SW 1271 (cell line): ENCODE results near the gene VAPB.
A peak's percentile ranks its signal among the peaks of the same experiment; 100 is the strongest.

Experiments used
- DNase-seq, 2 experiments: peaks; one replicate each; lab custom pipeline; 2025; lab: John Stamatoyannopoulos, UW

The VAPB gene

DNA sequence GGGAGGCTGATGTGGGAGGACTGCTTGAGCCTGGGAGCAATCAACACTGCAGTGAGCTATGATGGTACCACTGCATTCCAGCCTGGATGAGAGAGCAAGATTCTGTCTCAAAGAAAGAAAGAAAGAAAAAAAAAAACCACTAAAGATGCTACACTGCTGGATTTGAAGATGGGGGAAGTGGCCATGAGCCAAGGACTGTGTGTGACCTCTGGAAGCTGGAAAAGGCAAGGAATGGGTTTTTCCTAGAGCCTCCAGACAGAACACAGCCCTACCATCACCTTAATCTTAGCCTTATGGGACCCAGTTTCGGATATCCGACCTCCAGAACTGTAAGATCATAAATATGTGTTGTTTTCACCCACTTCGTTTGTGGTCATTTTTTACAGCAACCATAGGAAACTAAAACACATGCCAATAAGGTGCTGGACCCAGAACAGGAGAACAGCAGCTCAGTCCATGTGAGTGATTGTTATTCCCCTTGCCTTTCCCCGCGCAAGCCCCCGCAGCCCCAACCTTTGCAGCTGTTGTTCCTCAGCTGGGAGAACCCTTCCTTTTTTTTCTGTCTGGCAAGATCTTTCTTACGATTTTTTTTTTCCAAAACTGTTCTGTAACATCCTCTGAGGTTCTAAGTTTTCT is 11.1 kb upstream of the VAPB start:
- DNase-seq, result no peak

DNA sequence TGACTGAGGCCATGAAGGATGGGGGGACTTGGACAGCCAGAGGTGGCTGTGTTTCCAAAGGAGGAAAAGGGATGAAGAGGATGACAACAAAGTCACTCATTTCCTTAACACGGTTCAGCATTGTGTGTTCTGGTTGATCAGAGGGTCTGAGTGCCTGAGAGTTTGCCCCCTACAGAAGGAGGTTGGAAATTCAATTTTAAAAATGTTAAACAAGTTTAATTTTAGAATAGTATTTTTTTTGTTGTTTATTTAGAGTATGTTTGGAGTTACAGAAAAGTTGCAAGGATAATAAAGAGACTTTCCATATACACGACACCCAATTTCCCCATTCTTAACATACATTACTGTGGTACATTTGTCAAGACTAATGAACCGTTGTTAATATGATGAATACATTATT is 10.3 kb upstream of the VAPB start:
- DNase-seq, result no peak

DNA sequence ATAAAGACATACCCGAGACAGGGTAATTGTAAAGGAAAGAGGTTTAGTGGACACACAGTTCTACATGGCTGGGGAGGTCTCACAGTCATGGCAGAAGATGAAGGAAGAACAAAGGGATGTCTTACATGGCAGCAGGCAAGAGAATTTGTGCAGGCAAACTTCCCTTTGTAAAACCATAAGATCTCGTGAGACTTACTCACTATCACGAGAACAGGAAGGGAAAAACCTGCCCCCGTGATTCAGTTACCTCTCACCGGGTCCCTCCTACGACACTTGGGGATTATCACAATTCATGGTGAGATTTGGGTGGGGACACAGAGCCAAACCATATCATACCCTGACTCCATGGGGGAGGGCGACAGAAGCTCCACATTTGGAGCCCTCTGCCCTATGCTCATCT is 7.4 kb upstream of the VAPB start:
- no peak for DNase-seq

DNA sequence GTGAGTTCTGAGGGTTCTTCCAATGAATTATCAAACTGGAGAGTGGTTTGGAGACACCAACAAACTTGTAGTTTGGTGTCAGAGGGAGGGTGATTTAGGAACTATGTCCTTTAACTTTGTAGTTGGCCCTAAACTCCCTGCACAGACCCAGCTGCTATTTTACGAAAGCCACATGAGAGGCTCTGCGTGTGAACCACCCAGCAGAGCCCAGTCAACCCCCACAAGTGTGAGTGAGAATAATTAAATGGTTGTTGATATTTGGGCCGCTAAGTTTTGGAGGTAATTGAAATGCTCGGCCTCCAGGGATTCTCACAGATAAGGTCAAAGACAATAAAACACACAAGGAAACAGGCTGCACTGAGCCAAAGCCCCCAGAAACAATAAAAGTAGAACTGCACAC is 6.9 kb upstream of the VAPB start:
- DNase-seq, result no peak

DNA sequence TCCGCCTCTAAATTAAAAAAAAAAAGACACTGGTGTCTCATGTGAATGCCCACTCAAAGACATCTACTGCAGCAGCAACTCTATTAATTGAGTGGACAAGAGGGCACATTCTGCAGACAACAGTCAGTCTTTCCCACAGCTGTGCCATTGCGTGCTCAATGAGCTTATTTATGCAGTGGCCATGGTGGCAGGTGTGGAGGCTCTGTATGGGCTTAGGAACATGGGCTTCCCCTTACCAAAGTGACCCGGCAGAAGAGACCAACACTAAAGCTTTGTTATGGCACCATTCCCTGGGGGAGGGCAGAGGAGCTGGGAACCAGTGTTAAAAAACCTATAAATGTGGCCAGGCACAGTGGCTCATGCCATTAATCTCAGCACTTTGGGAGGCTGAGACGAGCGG is 4.2 kb upstream of the VAPB start:
- DNase-seq, result no peak

DNA sequence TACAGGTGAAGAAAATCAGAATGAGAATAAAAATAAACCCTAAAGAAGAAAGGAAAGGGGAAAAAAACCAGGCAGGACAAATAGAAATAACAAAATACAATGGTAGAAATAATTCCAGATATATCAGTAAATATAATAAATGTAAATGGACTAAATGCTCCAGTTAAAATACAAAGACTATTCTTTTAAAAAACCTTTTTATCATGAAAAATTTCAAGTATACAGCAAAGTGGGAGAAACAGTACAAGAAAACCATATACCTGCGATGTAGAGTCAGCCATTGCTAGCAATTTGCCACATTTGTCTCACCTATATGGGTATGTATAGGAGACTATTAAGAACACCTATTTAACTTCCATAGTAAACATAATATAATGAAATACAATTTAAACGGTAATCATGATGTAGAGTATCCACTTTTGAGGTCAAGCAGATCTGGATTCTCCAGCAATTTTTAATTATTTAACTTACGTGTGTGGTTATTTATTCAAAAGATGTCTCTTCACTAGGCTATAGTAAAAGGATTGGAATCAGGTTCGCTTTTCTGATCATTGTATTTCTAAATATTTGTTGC is 914 bp upstream of the VAPB start:
- no peak for DNase-seq

DNA sequence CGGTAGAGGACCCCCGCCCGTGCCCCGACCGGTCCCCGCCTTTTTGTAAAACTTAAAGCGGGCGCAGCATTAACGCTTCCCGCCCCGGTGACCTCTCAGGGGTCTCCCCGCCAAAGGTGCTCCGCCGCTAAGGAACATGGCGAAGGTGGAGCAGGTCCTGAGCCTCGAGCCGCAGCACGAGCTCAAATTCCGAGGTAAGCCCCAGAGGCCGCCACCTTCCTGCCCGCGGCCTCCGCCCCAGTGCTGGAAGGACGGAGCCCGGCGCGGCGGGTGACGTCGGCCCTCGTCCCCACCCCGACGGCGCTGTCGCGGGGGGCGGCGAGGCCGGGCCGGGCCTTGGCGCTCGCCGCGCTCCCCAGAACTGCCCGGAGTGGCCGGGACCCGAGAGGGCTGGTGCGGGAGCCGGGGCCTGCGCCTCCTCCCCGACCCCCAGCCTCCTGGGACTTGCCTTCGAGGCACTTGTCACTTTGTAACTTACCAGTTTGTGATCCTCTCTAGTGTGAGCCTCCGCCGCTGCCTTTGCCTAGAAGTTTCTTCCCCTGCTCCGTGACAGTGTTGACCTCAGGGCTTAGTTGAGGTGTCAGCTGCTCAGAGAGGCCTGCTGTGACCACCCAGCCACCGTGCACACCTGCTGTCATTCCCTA is 417 bp downstream of the VAPB start:
- DNase-seq, result peak in 1 of 2 experiments; percentile 56

DNA sequence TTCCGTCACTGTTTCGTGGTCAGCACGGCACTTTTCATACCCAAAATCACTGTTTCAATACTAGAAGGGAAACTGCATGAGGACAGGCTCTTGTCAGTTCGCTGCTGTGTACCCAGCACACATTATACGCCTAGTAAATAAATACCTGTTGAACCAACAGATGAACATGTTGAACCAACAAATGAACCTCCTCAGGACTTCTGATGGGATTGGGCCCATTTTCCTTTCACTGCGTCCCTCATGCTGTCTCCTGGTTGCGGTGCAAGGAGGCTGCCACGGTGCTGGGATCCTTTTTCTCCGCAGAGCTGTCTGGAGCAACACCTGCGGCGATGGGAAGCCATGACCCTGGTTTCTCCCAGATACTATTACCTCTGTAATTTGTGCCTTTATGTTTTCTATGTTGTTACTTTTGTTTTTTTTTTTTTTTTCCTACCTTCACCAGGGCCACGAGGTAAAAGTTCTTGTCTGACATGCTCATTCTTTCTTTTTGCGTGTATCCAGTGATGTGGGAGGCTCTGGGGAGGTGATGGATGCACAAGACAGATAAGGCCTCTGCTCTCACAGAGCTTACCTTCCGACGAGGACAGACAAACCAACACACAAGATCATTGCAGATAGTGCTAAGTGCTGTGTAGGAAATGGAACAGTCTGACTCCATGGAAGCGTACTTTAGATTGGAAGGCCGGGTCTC is 1.1 kb downstream of the VAPB start:
- DNase-seq, result no peak

DNA sequence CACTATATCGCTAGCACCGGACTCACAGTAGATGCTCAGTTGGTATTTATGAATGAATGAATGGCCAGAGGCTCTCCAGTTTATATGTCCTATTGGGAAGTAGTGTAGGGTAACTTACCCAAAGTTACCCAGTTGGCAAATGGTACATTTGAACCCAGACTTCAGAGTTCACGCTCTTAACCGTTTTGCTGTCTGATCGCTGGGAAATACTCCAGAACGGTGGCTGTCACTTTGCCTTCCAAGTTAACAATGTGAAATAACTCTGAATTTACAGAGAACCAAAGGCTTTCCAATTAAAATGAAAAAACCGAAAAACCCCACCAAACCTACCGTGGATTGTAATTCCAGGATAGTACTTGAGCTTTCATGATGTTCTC is 1.6 kb downstream of the VAPB start:
- no peak for DNase-seq

DNA sequence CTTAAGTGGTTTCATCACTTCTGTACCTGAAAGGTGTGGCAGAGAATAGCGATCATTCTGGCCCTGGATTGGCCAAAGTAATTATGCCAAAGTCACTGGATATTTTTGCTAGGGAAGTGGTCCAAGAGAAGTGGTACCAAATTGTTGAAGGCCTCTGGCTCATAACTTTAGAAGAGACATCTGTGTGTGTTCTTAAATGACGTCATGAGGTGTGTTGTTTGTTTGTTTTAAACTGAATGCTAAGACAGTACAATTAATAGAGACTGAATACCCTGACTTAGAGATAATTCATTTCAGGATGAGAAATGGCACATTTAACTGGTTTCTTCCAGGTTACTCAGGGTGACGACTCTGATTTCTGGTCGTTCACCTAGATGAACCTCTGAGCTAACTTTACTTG is 3.3 kb downstream of the VAPB start:
- no peak for DNase-seq

DNA sequence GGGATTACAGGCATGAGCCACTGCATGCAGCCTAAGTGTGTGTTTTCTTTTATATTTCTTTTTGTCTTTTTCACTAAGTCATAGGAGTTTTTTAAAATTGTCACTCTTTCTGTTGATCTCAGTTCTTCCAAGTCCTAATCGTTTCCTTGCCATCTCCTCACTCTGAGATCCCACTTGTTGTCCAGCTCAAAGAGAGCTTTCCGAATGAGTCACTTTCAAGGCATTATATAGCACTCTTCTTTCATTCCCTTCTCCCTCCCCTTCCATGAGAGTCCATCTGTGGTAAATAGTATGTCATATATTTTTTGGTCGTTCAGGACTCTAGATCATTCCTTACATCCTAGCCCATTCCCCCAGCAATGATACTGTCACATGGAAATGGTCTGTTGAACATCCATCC is 4.3 kb downstream of the VAPB start:
- DNase-seq, result no peak

DNA sequence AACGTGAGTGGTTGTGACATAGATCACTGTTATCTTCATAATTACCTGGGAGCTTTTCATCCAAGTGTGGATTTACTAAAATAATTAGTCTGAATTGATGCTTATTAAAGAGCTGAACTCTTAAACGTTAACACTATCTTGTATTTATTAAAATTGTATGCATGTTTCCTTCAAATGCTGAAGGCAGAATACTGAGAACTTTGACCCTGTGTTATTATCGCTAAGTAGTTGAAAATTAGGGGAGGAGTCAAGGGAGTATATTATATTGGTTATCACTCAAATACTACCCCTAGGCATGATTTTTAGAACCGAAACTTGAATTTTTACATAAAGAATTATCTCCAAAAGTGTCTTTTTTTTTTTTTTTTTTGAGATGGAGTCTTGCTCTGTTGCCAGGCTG is 5.8 kb downstream of the VAPB start:
- no peak for DNase-seq

DNA sequence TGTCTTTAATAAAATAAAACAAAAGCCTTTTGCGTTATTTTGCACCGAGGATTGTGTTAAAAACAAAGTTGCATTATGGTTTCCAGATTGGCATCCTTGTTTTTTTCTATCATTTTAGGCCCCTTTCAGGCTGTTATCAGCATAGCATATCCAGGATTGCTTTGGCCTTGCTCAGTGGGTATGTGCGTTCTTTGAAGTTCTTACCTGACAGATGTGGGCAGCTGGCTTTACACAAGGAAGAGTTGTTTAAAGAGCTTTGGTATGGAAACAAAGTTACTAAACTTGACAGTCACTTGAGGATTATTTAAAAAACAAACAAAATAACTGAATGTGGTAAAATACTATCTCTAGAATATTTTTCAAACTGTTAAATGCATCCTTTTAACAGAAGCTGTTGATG is 6.6 kb downstream of the VAPB start:
- DNase-seq, result no peak

DNA sequence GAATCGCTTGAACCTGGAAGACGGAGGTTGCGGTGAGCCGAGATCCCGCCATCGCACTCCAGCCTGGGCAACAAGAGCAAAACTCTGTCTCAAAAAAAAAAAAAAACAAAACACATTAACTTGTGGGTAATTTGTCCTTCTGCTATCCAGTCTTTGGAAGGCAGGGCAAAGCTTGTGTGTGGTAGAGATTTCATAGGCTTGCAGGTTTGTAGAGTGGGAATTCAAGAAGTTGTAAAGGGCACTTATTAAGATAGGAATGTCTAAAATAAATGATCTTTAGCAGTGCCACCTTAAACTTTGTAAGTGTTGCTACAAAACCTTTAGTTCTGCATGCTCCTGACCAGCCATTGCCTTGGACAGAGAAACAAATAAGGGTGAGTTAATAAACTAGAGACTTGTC is 8.4 kb downstream of the VAPB start:
- no peak for DNase-seq

DNA sequence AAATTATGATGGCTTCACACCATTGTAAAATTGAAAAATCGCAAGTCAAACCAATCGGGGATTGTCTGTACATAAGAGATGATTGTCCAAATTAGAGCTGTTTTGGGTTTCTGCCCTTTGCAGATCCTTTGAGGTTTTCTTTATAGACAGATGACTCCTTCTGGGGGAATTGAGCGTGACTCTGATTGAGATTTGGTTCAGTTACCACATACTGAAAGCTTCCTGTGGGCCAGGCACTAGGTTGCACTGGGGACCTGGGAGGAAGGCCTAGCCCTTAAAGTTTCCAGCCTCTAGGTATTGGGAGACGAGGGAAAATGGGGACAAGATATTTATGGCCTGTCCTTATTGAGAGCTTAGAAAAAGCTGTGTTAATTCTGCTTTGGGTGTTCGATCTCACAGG is 9.2 kb downstream of the VAPB start:
- DNase-seq, result no peak

DNA sequence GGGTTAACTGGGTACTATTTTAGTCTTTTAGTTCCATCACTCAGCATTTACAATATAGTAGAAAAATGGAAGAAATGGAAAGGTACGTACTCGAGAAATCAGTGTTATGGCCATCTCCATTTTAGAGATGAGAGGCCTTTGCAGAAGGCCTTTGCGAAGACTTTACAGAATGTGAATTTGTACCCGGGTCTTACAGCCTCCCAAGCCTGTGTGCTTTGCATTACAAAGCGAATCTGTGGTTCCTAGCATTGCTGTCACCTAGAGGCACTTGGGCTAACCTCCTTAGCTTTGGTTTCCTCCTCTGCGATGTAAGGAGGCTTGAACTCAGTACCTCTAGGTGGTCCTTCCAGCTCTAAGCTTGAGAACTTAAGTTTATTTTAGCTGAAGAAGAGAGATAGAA is 10.9 kb downstream of the VAPB start:
- DNase-seq, result no peak

DNA sequence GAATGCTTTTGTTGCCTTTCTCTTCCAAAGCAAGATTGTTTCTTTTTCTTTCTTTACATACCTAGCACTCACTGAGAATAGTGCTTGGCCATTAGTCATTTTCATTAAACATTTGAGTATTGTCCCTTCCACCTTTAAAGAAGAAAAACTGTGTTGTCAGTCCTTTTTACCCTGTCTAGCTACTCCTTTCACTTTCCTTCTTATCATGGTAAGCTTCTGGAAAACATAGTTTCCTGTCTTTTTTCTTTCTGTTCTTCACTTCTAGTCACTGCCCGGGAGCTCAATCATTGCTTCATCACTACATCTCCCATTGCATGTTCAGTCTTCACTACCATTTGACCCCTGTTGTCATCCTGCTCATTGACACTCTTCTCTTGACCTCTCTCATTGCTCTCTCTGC is 12.1 kb downstream of the VAPB start:
- no peak for DNase-seq

DNA sequence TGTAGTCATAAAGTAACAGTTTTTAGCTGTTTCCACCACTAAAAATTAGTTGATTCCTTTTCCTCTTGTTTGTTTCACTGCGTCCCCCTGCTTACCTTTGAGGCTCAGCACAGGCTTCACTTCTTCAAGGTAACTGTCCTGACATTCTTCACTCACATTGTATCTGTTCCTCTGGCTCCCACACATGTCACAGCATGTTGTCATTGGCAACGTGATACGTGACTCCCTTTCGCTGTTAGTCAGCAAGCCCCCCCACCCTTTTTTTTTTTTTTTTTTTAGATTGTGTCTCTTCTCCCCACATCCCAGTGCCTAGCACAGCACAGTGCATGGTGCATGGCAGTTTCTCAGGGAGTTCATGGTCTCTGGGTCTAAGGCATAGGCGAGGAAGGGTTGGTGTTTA is 13.3 kb downstream of the VAPB start:
- DNase-seq, result no peak

DNA sequence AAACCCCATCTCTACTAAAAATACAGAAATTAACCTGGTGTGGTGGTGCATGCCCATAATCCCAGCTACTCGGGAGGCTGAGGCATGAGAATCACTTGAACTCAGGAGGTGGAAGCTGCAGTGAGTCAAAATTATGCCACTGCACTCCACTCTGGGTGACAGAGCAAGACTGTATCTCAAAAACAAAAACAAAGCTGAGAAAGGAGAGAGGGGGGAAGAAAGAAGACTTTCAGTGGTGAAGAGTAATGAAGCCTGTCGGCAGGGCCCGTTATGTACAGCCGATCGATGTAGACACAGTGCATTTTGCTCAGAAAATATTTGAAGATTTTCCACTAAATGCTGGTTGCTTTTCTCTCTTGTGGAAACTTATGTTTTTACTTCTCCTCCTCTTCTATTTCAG is 13.8 kb downstream of the VAPB start:
- no peak for DNase-seq

DNA sequence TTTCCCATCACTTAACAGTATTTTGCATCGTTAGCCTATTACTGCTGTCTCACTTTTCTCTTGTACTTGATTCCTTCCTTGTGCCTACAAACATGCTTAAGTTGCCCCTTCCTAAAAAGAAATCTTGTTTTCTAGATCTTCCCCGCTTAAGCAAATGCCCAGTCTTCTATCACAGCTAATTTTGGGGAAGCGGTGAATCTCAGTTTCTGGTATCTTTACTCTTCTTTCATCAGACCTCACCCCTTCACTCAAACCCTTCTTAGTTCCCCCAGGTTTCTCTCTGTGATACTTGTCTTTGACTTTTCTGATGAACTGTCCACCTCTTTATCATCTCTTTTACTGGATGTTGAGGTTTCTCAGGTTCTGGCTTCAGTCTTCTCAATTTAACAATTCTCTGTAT is 14.2 kb downstream of the VAPB start:
- DNase-seq, result no peak

DNA sequence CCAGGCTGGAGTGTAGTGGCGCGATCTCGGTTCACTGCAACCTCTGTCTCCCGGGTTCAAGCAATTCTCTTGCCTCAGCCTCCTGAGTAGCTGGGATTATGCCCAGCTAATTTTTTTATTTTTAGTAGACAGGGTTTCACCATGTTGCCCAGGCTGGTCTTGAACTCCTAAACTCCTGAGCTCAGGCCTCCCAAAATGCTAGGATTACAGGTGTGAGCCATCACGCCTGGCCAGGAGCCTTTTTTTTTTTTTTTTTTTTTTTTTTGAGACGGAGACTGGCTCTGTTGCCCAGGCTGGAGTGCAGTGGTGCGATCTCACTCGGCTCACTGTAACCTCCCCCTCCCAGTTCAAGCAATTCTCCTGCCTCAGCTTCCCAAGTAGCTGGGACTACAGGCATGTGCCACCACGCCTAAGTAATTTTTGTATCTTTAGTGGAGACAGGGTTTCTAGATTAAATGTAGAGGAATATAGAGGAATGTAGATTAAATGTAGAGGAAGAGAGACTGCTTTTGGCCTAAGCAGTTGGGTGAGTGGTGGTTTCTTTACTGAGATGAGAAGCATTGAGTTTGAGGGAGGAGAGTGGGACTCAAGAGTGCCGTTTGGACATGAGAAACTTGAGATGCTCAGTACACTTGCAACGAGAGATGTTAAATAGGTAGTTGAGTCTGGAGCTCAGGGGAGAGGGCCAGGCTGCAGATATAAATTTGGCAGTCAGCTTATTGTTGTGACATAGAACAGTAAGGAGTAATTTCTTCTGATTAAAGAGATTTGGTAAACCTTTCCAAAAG is 16.7 kb downstream of the VAPB start:
- DNase-seq, result no peak

DNA sequence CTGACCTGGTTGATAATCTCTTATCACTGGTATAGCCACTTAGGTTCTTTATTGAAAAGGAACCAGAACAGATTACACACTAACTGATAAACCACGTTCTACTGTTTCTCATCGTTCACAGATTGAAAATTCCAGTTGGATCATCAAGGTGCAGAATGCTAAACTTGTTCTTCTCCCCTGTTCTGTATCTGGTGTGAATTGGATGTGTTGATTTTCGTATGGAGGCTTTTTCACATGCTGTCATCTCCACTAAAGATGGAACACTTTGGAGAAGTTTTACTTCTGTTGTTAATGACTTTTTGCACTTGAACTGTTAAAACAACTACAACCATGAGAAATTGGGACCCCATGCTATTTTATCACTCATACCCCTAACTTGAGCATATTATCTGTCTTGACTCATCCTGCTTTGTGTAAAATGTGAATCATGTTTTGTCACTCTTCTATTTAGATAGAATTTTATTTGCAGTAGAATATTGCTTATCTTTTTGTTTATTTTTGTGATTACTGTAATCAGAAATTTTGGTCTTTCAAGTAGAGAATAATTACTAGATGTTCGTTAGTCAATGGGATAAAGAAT is 17.5 kb downstream of the VAPB start:
- DNase-seq, result no peak
